ENCODE results near the gene TUBB4B. TPM values are rescaled to one million over a fixed set of nuclear protein-coding genes. Genes with fewer than 3 reads are reported as not detected.

The TUBB4B gene
- polyA plus RNA-seq, 1 of the 3 experiments (the other 2 are of a cell fraction): 508 TPM

GRCh38 chr9:137265496-137266161 is 24.5 kb downstream of the TUBB4B start:
- Histone ChIP-seq H3K9ac (no peak overlapping the region), H3F3A (replicated peaks; ENCODE audit: insufficient read depth) (peaks cover 3% of the 10 kb centered on the region), H4K20me1 (ENCODE audit: insufficient read depth) (no peaks in the 10 kb centered on the region), H3K36me3 (replicated peaks in 1 of 2; ENCODE audit: control insufficient read depth in 1 of 2, insufficient read depth in 2 of 2, low read length in 1 of 2) (peaks cover 19 to 43% of the 10 kb centered on the region in 2 experiments), H3K4me2 (no peak overlapping the region), H3K9me2 (no peaks in the 10 kb centered on the region), H3K27ac (ENCODE audit: low read depth in 2 of 2, low read length in 1 of 2) (no peak overlapping the region), H3K79me2 (ENCODE audit: insufficient read depth) (0 out of 2 replicates have a peak, but pooled peaks cover 3% of the 10 kb centered on the region), H2AFZ (ENCODE audit: low read depth) (no peak overlapping the region), H3K4me1 (ENCODE audit: control insufficient read depth in 1 of 2, insufficient read depth in 2 of 2, low read depth in 1 of 2, low read length in 1 of 2) (no peaks in the 10 kb centered on the region), H3K27me3 (ENCODE audit: insufficient read depth) (no peaks in the 10 kb centered on the region), H3K4me3 (ENCODE audit: low read depth in 2 of 2, low read length in 1 of 2) (no peak overlapping the region), H3K9me3 (no peaks in the 10 kb centered on the region)
- ChIA-PET CTCF (interaction anchor here (1.3 to 1.4 kb wide), 4 partner anchors 11 to 31 kb away, joined by 3 to 9 read pairs (median 4); no protein-coding TSS in a partner anchor), POLR2A (no interaction called here)
- WGBS (ENCODE audit: low lambda C conversion rate): 90% methylated on average over 15 of the region's 29 CpGs
- no peak for TF ChIP-seq MAX (IDR thresholded peaks at IDR 0.05; ENCODE audit: low read depth)
- DNase-seq: no peak

GRCh38 chr9:137266162-137266527 is 25.1 kb downstream of the TUBB4B start:
- Histone ChIP-seq H3K4me2 (no peak overlapping the region), H3K4me1 (ENCODE audit: control insufficient read depth in 1 of 2, insufficient read depth in 2 of 2, low read depth in 1 of 2, low read length in 1 of 2) (no peaks in the 10 kb centered on the region), H3K36me3 (replicated peaks in 1 of 2; ENCODE audit: control insufficient read depth in 1 of 2, insufficient read depth in 2 of 2, low read length in 1 of 2) (peaks cover 19 to 44% of the 10 kb centered on the region in 2 experiments), H3K79me2 (ENCODE audit: insufficient read depth) (no peaks in the 10 kb centered on the region), H3F3A (replicated peaks; ENCODE audit: insufficient read depth) (peaks cover 3% of the 10 kb centered on the region), H3K9ac (no peak overlapping the region), H3K4me3 (ENCODE audit: low read depth in 2 of 2, low read length in 1 of 2) (no peak overlapping the region), H3K27ac (ENCODE audit: low read depth in 2 of 2, low read length in 1 of 2) (no peak overlapping the region), H3K9me2 (no peaks in the 10 kb centered on the region), H4K20me1 (ENCODE audit: insufficient read depth) (no peaks in the 10 kb centered on the region), H3K9me3 (no peaks in the 10 kb centered on the region), H2AFZ (ENCODE audit: low read depth) (no peak overlapping the region), H3K27me3 (ENCODE audit: insufficient read depth) (no peaks in the 10 kb centered on the region)
- CTCF ChIA-PET: interaction anchor here (0.6 to 1.5 kb wide), 5 partner anchors 11 to 179 kb away, joined by 3 to 9 read pairs (median 4); no protein-coding TSS in a partner anchor
- no peak for DNase-seq
- 88% methylated on average over 10 of the region's 15 CpGs for WGBS (ENCODE audit: low lambda C conversion rate)
- TF ChIP-seq USF1 (IDR thresholded peaks at IDR 0.05; ENCODE audit: borderline replicate concordance, low read depth) (no peak), RCOR1 (IDR thresholded peaks at IDR 0.05; ENCODE audit: low read length) (no peak), GABPA (IDR thresholded peaks at IDR 0.05; ENCODE audit: low read depth) (no peak), SIN3A (IDR thresholded peaks at IDR 0.05; ENCODE audit: borderline replicate concordance, low read depth, low read length) (no peak), NRF1 (IDR thresholded peaks at IDR 0.05; ENCODE audit: low read depth, low read length) (no peak), TCF12 (IDR thresholded peaks at IDR 0.05) (no peak)
- POLR2A ChIA-PET: no interaction called here

GRCh38 chr9:137266585-137267453 is 25.7 kb downstream of the TUBB4B start:
- no peak overlapping the region for H2AFZ ChIP-seq (ENCODE audit: low read depth)
- no peaks in the 10 kb centered on the region for H3K79me2 ChIP-seq (ENCODE audit: insufficient read depth)
- no peak overlapping the region for H3K4me3 ChIP-seq (ENCODE audit: low read depth in 2 of 2, low read length in 1 of 2)
- no peaks in the 10 kb centered on the region for H3K9me2 ChIP-seq
- no peak for DNase-seq
- no peak overlapping the region for H3K27ac ChIP-seq (ENCODE audit: low read depth in 2 of 2, low read length in 1 of 2)
- ChIA-PET CTCF (interaction anchor here (0.6 to 1.5 kb wide), 5 partner anchors 13 to 178 kb away, joined by 3 to 9 read pairs (median 6); no protein-coding TSS in a partner anchor), POLR2A (interaction anchor here (1.1 kb wide), 1 partner anchor 26 kb away, joined by 3 read pairs; no protein-coding TSS in a partner anchor)
- no peaks in the 10 kb centered on the region for H3K4me1 ChIP-seq (ENCODE audit: control insufficient read depth in 1 of 2, insufficient read depth in 2 of 2, low read depth in 1 of 2, low read length in 1 of 2)
- no peaks in the 10 kb centered on the region for H4K20me1 ChIP-seq (ENCODE audit: insufficient read depth)
- no peak overlapping the region for H3K4me2 ChIP-seq
- TF ChIP-seq EZH2phosphoT487 (IDR thresholded peaks at IDR 0.05; ENCODE audit: borderline replicate concordance, low read depth): no peak
- no peak for TF ChIP-seq EP300 (IDR thresholded peaks at IDR 0.05; ENCODE audit: borderline replicate concordance in 1 of 2, low read depth in 1 of 2, low read length in 1 of 2)
- no peak for TF ChIP-seq NFIC (IDR thresholded peaks at IDR 0.05; ENCODE audit: borderline replicate concordance)
- no peak for TF ChIP-seq MAX (IDR thresholded peaks at IDR 0.05; ENCODE audit: low read depth)
- no peaks in the 10 kb centered on the region for H3K9me3 ChIP-seq
- WGBS (ENCODE audit: low lambda C conversion rate): 89% methylated on average over 7 of the region's 34 CpGs
- H3F3A ChIP-seq (replicated peaks; ENCODE audit: insufficient read depth): peaks cover 3% of the 10 kb centered on the region
- H3K27me3 ChIP-seq (ENCODE audit: insufficient read depth): no peaks in the 10 kb centered on the region
- no peak overlapping the region for H3K9ac ChIP-seq
- H3K36me3 ChIP-seq (replicated peaks in 1 of 2; ENCODE audit: control insufficient read depth in 1 of 2, insufficient read depth in 2 of 2, low read length in 1 of 2): peaks cover 19 to 46% of the 10 kb centered on the region in 2 experiments

Data from SK-N-SH (cell line).